GM12878 (cell line): ENCODE results near the gene PDSS2. TPM values are rescaled to one million over a fixed set of nuclear protein-coding genes. Genes with fewer than 3 reads are reported as not detected.

Source experiments
- ATAC-seq: fragments of 200-7000 bp; cut with Tn5 transposase; 3 replicates; pipeline ENCODE4 v1.9.1; 2020; ENCODE audit warnings: mild to moderate bottlenecking, moderate library complexity
- BruUV-seq: library from RNA; stranded (reverse); fragments of 400-500 nt; replicated peaks from 2 replicates; lab custom pipeline; 2021; lab: Mats Ljungman, UMichigan
- CTCF ChIA-PET: fragments of 300-600 bp; sonication (Branson Sonifier 250); formaldehyde crosslinking; extraction: SDS; loops from one replicate; lab custom pipeline; 2021; ENCODE audit warnings: inconsistent platforms; lab: Yijun Ruan, JAX
- POLR2A ChIA-PET: fragments of 350-600 bp; formaldehyde crosslinking; extraction: SDS; loops from one replicate; lab custom pipeline; 2021; ENCODE audit warnings: inconsistent platforms; lab: Charles Lee
- RAD21 ChIA-PET: fragments of 300-600 bp; sonication (Branson Sonifier 250); formaldehyde crosslinking; loops from one replicate; lab custom pipeline; 2023; ENCODE audit warnings: antibody characterized with exemption; ENCODE audit not compliant: unreplicated experiment; lab: Charles Lee
- SMC1A ChIA-PET: fragments of 300-600 bp; sonication (Branson Sonifier 250); formaldehyde crosslinking; loops from one replicate; lab custom pipeline; 2023; ENCODE audit not compliant: unreplicated experiment, uncharacterized antibody; lab: Charles Lee
- DNase-seq: peaks from one replicate; pipeline ENCODE4 v3.0.0-alpha.2; 2011; ENCODE audit warnings: low read depth, low spot score
- FAIRE-seq: peaks from 3 replicates; lab custom pipeline; 2011; peaks lifted over from hg19 to GRCh38; lab: Jason Lieb, UNC
- H2AFZ ChIP-seq: 2 replicates; pipeline ENCODE4 v1.6.0; 2011; ENCODE audit warnings: low read depth, low read length, control low read depth; ENCODE audit not compliant: control insufficient read depth
- H3K27ac ChIP-seq: 2 replicates; pipeline ENCODE4 v1.5.1; 2011; ENCODE audit warnings: control low read depth; ENCODE audit not compliant: control insufficient read depth, insufficient read depth
- H3K27me3 ChIP-seq, 2 experiments: replicated peaks in 1 of 2; 2 replicates each; pipeline versions ENCODE4 v1.6.0 to v1.6.1; 2011; ENCODE audit warnings: low read length in 1 of 2; ENCODE audit not compliant: control insufficient read depth in 2 of 2, insufficient read depth in 2 of 2
- H3K36me3 ChIP-seq, 2 experiments: 2 replicates each; pipeline ENCODE4 v1.5.1; 2011; ENCODE audit warnings: low read length in 1 of 2; ENCODE audit not compliant: control insufficient read depth in 2 of 2, insufficient read depth in 2 of 2
- H3K4me1 ChIP-seq: 2 replicates; pipeline ENCODE4 v1.6.1; 2011; ENCODE audit warnings: mild to moderate bottlenecking, low read length, moderate library complexity, mixed read lengths; ENCODE audit not compliant: control insufficient read depth, insufficient read depth
- H3K4me2 ChIP-seq: 2 replicates; pipeline ENCODE4 v1.6.0; 2011; ENCODE audit warnings: control low read depth; ENCODE audit not compliant: control insufficient read depth, insufficient read depth
- H3K4me3 ChIP-seq: fragments of 200-600 bp; sonication (generic); 2 replicates; pipeline ENCODE4 v1.5.1; 2016
- H3K79me2 ChIP-seq: 2 replicates; pipeline ENCODE4 v1.6.0; 2011; ENCODE audit warnings: low read length; ENCODE audit not compliant: control insufficient read depth, insufficient read depth
- H3K9ac ChIP-seq: 2 replicates; pipeline ENCODE4 v1.8.0; 2011; ENCODE audit warnings: low read length, control low read depth, mixed read lengths; ENCODE audit not compliant: control insufficient read depth, insufficient read depth
- H3K9me3 ChIP-seq: replicated peaks from 3 replicates; pipeline ENCODE4 v1.5.1; 2011; ENCODE audit warnings: mild to moderate bottlenecking, low read length; ENCODE audit not compliant: control insufficient read depth, insufficient read depth
- H4K20me1 ChIP-seq: 2 replicates; pipeline ENCODE4 v1.6.0; 2011; ENCODE audit not compliant: control insufficient read depth, insufficient read depth
- PAX8 ChIP-seq: fragments of 450-650 bp; IDR thresholded peaks from 2 replicates; pipeline ENCODE4 v1.6.1; 2017; ENCODE audit warnings: mild to moderate bottlenecking, moderate library complexity
- RUNX3 ChIP-seq: IDR thresholded peaks from 2 replicates; pipeline ENCODE4 v1.6.1; 2012; ENCODE audit warnings: low read length, inconsistent platforms
- SIX5 ChIP-seq: IDR thresholded peaks from 2 replicates; pipeline ENCODE4 v1.6.1; 2011; ENCODE audit warnings: mild to moderate bottlenecking, low read depth, low read length, moderate library complexity; ENCODE audit not compliant: severe bottlenecking
- YY1 ChIP-seq: IDR thresholded peaks from 2 replicates; pipeline ENCODE4 v1.6.1; 2011; ENCODE audit warnings: low read depth, mild to moderate bottlenecking, low read length
- ZNF274 ChIP-seq: IDR thresholded peaks from one replicate; pipeline ENCODE4 v1.8.0; 2011; ENCODE audit not compliant: insufficient read length, insufficient read depth
- ZSCAN29 ChIP-seq: fragments of 450-650 bp; IDR thresholded peaks from 2 replicates; pipeline ENCODE4 v1.6.1; 2017; ENCODE audit warnings: mild to moderate bottlenecking, moderate library complexity
- WGBS: methylation state at CpG from one replicate; pipeline ENCODE4 v1.1.6; 2016; ENCODE audit warnings: low lambda C conversion rate; ENCODE audit not compliant: insufficient replicate concordance, insufficient coverage; ENCODE audit errors: missing lambda C conversion rate; 5-methylcytosine and 5-hydroxymethylcytosine counted together
- in situ Hi-C: fragments of 300-500 bp; cut with MboI; formaldehyde crosslinking; loops from 9 replicates; pipeline ENCODE4 v1.14.3; 2018; ENCODE audit warnings: mixed read lengths
- intact Hi-C: fragments of 100-400 bp; cut with micrococcal nuclease; formaldehyde crosslinking; loops from one replicate; pipeline ENCODE4 v1.14.2; 2022; ENCODE audit not compliant: unreplicated experiment
- polyA plus RNA-seq, 11 experiments: library from polyadenylated mRNA; depleted of rRNA in 4 of 11; unstranded in 6 of 11; stranded (reverse) in 5 of 11; fragments of >200 nt; fragmentation: Nextera tagmentation in 4 of 11; fragmentation: Illumina TruSeq in 1 of 11; extraction: Ambion mirVana in 4 of 11; extraction: Trizol in 1 of 11; gene quantifications; 1 replicate in 1 of 11; 2 replicates in 10 of 11; pipeline versions ENCODE4 v1.2.1 to v1.2.3, GENCODE V29; 2011 to 2016; ENCODE audit warnings: inconsistent platforms in 2 of 11, missing spikeins in 2 of 11, low read depth in 1 of 11
- total RNA-seq, 4 experiments: library from RNA; depleted of rRNA in 3 of 4; stranded (reverse); fragments of >200 nt in 3 of 4; fragmentation: Illumina TruSeq in 1 of 4; extraction: Trizol in 1 of 4; gene quantifications; 2 replicates each; pipeline versions ENCODE4 v1.2.1 to v1.2.3, GENCODE V29; 2013 to 2021
- TF ChIP-seq, protein P1 (sequence below): fragments of 450-650 bp; formaldehyde crosslinking; IDR thresholded peaks from 2 replicates; pipeline ENCODE4 v1.4.0; 2020; ENCODE audit warnings: mild to moderate bottlenecking, moderate library complexity
- TF ChIP-seq, protein P2 (sequence below): fragments of 150-350 bp; IDR thresholded peaks from 2 replicates; pipeline ENCODE4 v1.6.1; 2014; ENCODE audit warnings: mild to moderate bottlenecking, low read depth, low read length
- TF ChIP-seq, protein P3 (sequence below): fragments of 450-650 bp; IDR thresholded peaks from 2 replicates; pipeline ENCODE4 v1.6.1; 2016; ENCODE audit warnings: mild to moderate bottlenecking

PDSS2 gene
- total and polyA plus RNA-seq, 10 of the 15 experiments (the other 5 are each of a cell fraction or from before 2014, with no cell fraction given), result 7.7 to 15.5 (median 9.6) TPM

DNA sequence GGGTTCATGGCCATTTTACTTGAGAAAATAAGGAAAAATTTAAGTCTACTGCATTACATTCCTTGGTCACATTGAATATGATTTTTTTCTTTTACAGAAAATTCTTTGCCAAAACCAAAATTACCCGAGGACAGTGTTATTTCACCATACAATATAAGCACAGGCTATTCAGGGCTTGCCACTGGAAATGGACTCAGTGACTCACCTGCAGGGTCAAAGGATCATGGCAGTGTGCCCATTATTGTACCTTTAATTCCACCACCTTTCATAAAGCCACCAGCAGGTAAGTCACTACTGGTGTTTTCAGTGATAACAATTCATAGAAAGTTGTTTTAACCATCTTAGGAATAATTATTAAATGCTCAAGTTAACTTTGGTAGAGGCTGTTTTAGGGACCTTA is 46.8 kb upstream of the PDSS2 start:
- FAIRE-seq, result no peak
- POLR2A ChIA-PET, result no interaction called here

DNA sequence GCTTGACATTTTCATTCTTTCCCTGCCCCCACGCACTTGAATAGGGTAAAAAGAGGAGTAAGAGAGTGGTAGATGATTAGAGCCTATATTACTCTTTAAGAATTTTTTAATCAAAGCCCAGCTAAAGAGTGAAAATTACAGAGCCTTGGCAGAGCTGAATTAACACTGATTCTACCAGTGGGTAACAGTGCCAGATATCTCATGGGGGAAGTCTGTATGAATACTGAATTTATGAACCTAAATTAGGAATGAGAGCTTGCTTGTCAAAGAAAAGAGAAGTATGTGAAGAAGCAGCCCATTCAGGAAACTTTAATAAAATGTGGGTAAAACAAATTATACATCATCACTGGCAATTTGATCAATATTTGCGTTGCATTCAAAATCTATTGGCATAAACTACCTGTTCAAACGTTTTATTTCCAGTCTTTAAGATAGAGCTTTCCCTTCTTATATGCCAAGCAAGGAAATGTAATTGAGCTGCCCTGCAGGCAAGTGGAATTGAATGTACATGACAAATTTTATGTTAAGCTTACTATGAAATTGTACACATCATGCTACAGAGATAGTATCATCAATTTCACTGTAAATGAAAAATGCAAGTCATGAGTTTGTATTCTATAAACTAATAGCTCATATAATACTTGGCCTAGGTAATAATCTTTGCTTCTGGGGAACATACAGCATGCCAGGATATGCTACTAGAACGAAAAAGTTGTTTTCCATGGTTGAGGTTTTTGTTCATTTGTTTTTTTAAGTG is 45.1 kb upstream of the PDSS2 start:
- H3K27me3 ChIP-seq, result peaks cover 0 to 7% of the 10 kb centered on the region in 2 experiments; a peak in 1 of 4 replicates
- no peaks in the 10 kb centered on the region for H3K9me3 ChIP-seq
- FAIRE-seq, result no peak
- no peak overlapping the region for H3K4me3 ChIP-seq
- no peak for DNase-seq
- H3K27ac ChIP-seq, result no peak overlapping the region
- H4K20me1 ChIP-seq, result no peaks in the 10 kb centered on the region
- H3K36me3 ChIP-seq, result no peaks in the 10 kb centered on the region
- WGBS, result 4% methylated on average over 4 of the region's 4 CpGs
- no peak overlapping the region for H3K4me2 ChIP-seq
- intact Hi-C loops (no loop called here), in situ Hi-C loops (no loop called here)
- no peaks in the 10 kb centered on the region for H3K79me2 ChIP-seq
- H2AFZ ChIP-seq, result no peak overlapping the region
- BruUV-seq, result no TSS peak
- ChIA-PET POLR2A (no interaction called here), RAD21 (no interaction called here), SMC1A (interaction anchor here (0.6 to 1.3 kb wide), 6 partner anchors 14 to 1486 kb away, joined by 3 to 5 read pairs (median 3); no protein-coding TSS in a partner anchor), CTCF (interaction anchor here (0.7 to 1.1 kb wide), 3 partner anchors 8 to 186 kb away, joined by 3 to 4 read pairs (median 4); no protein-coding TSS in a partner anchor)
- H3K9ac ChIP-seq, result no peak overlapping the region
- no peak for ATAC-seq
- no peaks in the 10 kb centered on the region for H3K4me1 ChIP-seq
- TF ChIP-seq SIX5 (no peak), RUNX3 (no peak), PAX8 (no peak), YY1 (no peak)
- TF ChIP-seq, protein P1, sequence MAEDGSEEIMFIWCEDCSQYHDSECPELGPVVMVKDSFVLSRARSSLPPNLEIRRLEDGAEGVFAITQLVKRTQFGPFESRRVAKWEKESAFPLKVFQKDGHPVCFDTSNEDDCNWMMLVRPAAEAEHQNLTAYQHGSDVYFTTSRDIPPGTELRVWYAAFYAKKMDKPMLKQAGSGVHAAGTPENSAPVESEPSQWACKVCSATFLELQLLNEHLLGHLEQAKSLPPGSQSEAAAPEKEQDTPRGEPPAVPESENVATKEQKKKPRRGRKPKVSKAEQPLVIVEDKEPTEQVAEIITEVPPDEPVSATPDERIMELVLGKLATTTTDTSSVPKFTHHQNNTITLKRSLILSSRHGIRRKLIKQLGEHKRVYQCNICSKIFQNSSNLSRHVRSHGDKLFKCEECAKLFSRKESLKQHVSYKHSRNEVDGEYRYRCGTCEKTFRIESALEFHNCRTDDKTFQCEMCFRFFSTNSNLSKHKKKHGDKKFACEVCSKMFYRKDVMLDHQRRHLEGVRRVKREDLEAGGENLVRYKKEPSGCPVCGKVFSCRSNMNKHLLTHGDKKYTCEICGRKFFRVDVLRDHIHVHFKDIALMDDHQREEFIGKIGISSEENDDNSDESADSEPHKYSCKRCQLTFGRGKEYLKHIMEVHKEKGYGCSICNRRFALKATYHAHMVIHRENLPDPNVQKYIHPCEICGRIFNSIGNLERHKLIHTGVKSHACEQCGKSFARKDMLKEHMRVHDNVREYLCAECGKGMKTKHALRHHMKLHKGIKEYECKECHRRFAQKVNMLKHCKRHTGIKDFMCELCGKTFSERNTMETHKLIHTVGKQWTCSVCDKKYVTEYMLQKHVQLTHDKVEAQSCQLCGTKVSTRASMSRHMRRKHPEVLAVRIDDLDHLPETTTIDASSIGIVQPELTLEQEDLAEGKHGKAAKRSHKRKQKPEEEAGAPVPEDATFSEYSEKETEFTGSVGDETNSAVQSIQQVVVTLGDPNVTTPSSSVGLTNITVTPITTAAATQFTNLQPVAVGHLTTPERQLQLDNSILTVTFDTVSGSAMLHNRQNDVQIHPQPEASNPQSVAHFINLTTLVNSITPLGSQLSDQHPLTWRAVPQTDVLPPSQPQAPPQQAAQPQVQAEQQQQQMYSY (CRISPR knock-in tag), result no peak
- TF ChIP-seq, protein P2, sequence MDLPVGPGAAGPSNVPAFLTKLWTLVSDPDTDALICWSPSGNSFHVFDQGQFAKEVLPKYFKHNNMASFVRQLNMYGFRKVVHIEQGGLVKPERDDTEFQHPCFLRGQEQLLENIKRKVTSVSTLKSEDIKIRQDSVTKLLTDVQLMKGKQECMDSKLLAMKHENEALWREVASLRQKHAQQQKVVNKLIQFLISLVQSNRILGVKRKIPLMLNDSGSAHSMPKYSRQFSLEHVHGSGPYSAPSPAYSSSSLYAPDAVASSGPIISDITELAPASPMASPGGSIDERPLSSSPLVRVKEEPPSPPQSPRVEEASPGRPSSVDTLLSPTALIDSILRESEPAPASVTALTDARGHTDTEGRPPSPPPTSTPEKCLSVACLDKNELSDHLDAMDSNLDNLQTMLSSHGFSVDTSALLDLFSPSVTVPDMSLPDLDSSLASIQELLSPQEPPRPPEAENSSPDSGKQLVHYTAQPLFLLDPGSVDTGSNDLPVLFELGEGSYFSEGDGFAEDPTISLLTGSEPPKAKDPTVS, result no peak

More for the DNA sequence above, 46.8 kb upstream of the PDSS2 start:
- ChIA-PET CTCF (no interaction called here), RAD21 (no interaction called here), SMC1A (no interaction called here)
- intact Hi-C loops, result no loop called here
- Histone ChIP-seq H3K4me2 (no peak overlapping the region), H3K9ac (no peak overlapping the region), H3K36me3 (no peaks in the 10 kb centered on the region), H3K27me3 (peaks cover 0 to 7% of the 10 kb centered on the region in 2 experiments; a peak in 1 of 4 replicates), H2AFZ (no peak overlapping the region), H4K20me1 (no peaks in the 10 kb centered on the region), H3K9me3 (no peaks in the 10 kb centered on the region)
- no TSS peak for BruUV-seq
- DNase-seq, result no peak
- TF ChIP-seq ZSCAN29 (no peak), ZNF274 (no peak)
- TF ChIP-seq, protein P3, sequence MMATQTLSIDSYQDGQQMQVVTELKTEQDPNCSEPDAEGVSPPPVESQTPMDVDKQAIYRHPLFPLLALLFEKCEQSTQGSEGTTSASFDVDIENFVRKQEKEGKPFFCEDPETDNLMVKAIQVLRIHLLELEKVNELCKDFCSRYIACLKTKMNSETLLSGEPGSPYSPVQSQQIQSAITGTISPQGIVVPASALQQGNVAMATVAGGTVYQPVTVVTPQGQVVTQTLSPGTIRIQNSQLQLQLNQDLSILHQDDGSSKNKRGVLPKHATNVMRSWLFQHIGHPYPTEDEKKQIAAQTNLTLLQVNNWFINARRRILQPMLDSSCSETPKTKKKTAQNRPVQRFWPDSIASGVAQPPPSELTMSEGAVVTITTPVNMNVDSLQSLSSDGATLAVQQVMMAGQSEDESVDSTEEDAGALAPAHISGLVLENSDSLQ, result no peak
- TF ChIP-seq, all 136 proteins: peak for 0
- no peak for ATAC-seq
- Histone ChIP-seq H3K27ac (no peak overlapping the region), H3K79me2 (no peaks in the 10 kb centered on the region), H3K4me1 (no peaks in the 10 kb centered on the region), H3K4me3 (no peak overlapping the region)
- in situ Hi-C loops, result no loop called here
- 0% methylated on average over 1 of the region's 1 CpG for WGBS
